Measurements from ENCODE around the gene GLB1L.
A peak's percentile ranks its signal among the peaks of the same experiment; 100 is the strongest.
"Not testable (repeated sequence)": the region's sequence is repeated elsewhere in the genome, so short reads cannot be mapped to it uniquely, and the experiment has no call there.

Gene GLB1L

GRCh38 chr2:219245148-219245898 lies at the start of gene GLB1L, which contains the start of gene STK16:
Gene GLB1L, minus strand, starts transcription at chr2:219245444. Its CDS starts 1,871 bp downstream, at chr2:219243573.
Gene STK16, plus strand, starts transcription at chr2:219245479. Its CDS starts 521 bp downstream, at chr2:219246000.
- peak; percentile 95 for DNase-seq (ENCODE audit: low spot score)

GRCh38 chr2:219294356-219295351 lies 49.4 kb upstream of the GLB1L start:
- DNase-seq (ENCODE audit: low spot score): peak; percentile 94

DNA sequence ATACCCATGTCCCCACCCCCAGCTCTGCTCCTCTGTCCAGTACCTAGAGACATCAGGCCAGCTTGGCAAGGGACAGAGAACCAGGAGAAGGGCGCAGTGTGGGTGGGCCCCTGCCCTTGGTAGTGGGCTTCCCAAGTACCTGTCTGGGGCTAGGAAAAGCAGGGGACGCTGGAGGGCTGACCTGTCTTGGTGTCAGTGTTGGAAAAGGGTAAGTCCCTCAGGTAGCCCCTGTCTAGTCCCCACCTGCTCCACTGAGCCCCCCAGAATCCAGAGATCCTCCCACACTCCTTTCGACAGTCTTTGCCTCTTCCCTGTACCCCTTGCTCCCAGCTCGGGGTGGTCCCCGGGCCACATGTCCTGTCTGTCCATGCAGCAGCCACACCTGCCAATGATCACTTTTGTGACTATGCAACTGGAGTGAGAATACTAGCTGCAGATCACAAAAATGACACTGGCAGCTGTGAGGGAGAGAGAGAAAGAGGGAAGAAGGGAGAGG lies 48.5 kb upstream of the GLB1L start:
- DNase-seq (ENCODE audit: low spot score): no peak

DNA sequence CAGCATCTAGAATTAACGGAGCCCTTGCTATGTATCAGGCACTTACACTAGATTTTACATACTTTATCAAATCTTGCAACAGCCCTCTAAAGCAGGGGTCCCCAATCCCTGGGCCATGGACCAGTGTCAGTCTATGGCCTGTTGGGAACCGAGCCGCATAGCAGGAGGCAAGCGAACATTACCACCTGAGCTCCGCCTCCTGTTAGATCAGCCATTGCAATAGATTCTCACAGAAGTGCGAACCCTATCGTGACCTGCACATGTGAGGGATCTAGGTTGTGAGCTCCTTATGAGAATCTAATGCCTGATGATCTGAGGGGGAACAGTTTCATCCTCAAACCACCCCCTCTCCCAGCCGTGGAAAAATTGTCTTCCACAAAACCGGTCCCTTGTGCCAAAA lies 47.4 kb upstream of the GLB1L start:
- no peak for DNase-seq (ENCODE audit: low spot score)

DNA sequence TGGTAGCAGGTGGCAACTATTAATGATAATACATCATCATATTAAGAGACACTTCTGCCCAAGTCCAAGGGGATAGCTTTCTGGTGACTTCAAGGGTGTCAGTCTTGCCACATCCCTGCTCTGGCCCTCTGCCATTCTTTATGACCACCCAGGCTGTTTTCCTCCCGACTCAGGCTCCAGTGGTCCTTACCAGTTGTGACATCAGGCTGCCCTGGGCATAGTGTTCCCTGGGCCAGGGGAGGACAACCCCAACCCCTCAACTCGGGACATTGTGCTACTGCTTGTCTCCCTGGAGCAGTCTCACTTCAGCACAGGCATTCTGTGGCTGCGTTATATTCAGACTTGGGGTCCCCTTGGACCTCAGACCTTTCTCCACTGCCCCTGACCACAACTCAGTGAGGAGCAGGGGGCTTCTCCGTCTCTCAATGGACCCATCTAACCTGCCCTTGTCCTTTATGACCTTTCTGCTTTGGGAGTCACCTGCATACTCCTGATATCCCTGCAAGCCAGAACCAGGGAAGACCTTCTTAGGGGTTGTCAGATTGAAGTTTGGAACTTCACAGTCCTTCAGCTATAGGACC lies 46.8 kb upstream of the GLB1L start:
- DNase-seq (ENCODE audit: low spot score): no peak

GRCh38 chr2:219291394-219291793 lies 46.1 kb upstream of the GLB1L start:
- DNase-seq (ENCODE audit: low spot score): no peak

GRCh38 chr2:219290381-219291171 lies 45.3 kb upstream of the GLB1L start:
- no peak for DNase-seq (ENCODE audit: low spot score)

DNA sequence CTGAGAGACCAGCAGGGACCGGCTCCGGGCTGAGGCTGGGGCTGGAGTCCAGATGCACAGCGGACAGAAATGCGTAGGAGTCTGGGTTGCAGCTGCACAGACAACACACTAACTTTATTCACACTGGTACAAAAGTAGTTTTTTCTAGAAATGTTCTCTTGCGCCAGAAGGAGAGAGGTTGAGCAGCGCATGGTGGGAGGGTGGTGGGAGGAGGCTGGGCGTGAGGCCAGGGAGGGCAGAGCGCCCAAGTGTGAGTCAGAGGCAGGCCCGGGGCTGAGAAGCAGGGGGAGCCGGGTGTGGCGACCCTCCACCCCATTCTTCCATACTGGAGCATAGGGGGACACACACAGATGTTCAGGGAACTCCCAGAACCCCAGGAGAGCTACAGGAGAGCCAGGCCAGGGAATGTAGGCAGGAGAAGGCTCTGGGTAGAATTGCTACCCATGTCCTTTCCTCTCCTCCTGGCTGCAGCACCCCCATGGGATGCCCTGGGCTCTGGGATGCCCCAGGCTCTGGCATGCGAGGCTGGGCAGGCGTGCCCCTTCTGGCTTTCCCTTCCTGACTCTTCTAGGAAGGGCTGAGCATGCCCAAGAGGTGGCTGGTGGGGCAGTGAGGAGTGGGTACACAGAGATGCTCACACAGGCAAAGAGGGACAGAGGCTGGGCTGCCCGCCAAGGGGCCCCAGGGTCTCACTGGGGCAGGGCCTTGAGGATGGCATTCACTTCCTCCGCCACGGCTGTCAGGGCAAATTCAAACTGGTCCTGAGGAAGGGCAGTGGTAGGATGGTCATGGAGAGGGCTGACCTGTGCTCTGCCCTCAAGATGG lies 44.5 kb upstream of the GLB1L start:
- peak; percentile 89 for DNase-seq (ENCODE audit: low spot score)

DNA sequence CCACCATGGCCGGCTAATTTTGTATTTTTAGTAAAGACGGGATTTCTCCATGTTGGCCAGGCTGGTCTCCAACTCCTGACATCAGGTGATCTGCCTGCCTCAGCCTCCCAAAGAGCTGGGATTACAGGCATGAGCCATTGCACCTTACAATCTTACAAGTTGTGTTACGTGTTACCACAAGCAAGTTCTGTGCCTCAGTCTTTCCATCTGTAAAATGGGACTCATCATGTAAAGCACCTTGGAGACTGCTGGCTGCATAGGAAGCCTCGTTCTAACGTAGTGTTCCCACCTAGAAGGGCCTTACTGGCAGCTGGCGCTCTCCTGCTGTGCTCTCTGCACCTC lies 43.9 kb upstream of the GLB1L start:
- no peak for DNase-seq (ENCODE audit: low spot score)

GRCh38 chr2:219287580-219288265 lies 42.5 kb upstream of the GLB1L start:
- DNase-seq (ENCODE audit: low spot score): no peak

DNA sequence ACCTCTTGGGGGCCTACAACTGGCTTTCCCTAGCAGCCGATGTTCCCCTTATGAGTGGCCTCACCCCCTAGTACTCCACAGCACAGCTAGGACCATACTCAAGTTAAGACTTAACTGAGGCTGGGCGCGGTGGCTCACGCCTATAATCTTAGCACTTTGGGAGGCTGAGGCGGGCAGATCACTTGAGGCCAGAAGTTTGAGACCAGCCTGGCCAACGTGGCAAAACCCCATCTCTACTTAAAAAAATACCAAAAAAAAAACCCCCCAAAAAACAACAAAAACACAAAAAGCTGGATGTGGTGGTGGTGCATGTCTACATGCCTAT lies 41.8 kb upstream of the GLB1L start:
- not testable (repeated sequence) for DNase-seq (ENCODE audit: low spot score)

GRCh38 chr2:219286436-219287115 lies 41.3 kb upstream of the GLB1L start:
- DNase-seq (ENCODE audit: low spot score): no peak

DNA sequence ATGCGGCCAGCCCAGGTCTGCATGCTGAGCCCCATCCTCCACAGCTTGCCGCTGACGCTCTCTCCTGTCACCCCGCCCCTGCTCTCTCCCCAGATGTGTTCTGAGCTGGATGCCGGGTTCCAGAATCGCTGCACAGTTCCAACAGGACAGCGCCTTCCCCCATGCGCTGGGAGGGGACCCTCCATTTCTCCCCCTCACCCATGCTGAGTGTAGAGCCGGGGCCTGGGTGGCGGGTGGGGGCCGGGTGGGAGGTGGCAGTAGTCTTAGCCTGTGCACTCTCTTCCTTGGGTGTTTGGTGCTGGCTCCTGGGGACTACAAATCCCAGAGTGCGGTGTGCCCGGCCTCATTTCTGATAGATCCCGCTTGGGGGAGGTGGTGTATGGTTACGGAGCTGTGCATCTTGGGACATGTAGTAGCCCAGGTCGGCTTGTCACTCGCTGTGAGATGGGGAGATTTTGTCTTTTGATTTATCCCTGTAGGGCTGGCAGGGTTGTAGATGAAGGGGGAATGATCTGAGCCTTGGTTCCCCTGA lies 40.7 kb upstream of the GLB1L start:
- DNase-seq (ENCODE audit: low spot score): peak; percentile 47

GRCh38 chr2:219285373-219285735 lies 40.1 kb upstream of the GLB1L start:
- no peak for DNase-seq (ENCODE audit: low spot score)

DNA sequence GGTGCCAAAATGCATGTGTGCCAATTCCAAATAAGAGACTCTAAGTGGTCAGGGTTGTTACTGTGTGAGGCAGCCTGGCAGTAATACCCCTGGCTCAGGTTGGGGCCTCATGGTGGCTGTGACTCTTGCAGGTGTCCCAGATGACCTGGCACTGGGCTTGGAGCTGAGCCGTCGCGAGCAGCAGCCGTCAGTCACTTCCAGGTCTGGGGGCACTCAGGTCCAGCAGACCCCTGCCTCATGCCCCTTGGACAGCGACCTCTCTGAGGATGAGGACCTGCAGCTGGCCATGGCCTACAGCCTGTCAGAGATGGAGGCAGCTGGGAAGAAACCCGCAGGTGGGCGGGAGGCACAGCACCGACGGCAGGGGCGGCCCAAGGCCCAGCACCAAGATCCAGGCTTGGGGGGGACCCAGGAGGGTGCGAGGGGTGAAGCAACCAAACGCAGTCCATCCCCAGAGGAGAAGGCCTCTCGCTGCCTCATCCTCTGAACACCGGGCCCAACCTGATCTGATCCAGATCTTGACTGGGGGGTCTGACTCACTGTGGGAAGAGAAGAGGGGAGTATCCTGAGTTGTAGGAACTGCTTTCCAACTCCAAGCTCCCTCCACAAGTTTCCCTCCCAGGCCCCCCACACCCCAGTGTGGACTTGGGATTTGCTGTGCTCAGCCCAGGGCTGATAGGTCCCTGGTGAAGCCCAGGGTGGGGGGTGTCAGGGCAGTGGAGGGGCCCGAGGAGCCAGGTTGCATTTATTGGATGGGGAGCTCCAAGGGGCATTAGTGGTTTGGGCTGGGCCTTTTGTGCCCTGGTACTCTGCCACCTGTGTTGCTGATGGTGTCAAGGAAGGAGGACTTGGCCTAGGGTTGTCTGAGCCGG lies 39.5 kb upstream of the GLB1L start:
- no peak for DNase-seq (ENCODE audit: low spot score)

- DNase-seq (ENCODE audit: low spot score): no peak
Measured at GRCh38 chr2:219282943-219283581, 37.8 kb upstream of the GLB1L start.

DNA sequence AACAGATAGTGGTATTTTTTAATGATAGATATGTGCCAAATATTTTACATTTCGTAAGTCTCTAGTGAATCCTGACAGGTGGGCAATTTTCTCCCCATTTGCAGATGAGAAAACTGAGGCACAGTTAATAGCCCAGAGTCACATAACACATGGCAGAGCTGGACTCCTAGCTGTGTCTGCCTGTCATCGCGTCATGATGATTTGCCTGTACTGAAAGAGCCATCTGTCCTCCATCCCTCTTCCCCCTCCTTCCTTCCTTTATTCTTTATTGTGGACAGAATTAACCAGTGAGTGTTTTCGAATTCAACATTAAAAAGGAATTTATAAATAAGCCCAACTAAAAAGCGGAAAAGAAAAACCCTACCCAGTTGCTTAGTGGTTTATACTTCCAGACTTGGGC lies 37.1 kb upstream of the GLB1L start:
- no peak for DNase-seq (ENCODE audit: low spot score)

- no peak for DNase-seq (ENCODE audit: low spot score)
Measured at GRCh38 chr2:219281588-219281987, 36.3 kb upstream of the GLB1L start.
